ENCODE results near the gene WFDC6. TPM values are rescaled to one million over a fixed set of nuclear protein-coding genes. Genes with fewer than 3 reads are reported as not detected.

WFDC6 gene
- total RNA-seq, 6 experiments from 2014 or later, result not detected

GRCh38 chr20:45527294-45527693 is 12.0 kb downstream of the WFDC6 start:
- intact Hi-C loops (cut with DNase I), result no loop called here
- WGBS (ENCODE audit: insufficient coverage, low coverage, low lambda C conversion rate, missing lambda C conversion rate), result 59% methylated on average over 4 of the region's 4 CpGs
- ATAC-seq, result no peak
- TF ChIP-seq POLR2A (IDR thresholded peaks at IDR 0.05) (no peak), CTCF (IDR thresholded peaks at IDR 0.05) (no peak)
- no peaks in the 10 kb centered on the region for H3K9me3 ChIP-seq
- H3K4me3 ChIP-seq, result no peak overlapping the region
- DNase-seq, result no peak
- no peaks in the 10 kb centered on the region for H3K4me1 ChIP-seq
- H3K36me3 ChIP-seq, result no peaks in the 10 kb centered on the region
- H3K27me3 ChIP-seq, result no peaks in the 10 kb centered on the region
- no peak overlapping the region for H3K27ac ChIP-seq

- DNase-seq (no peak), ATAC-seq (no peak)
- TF ChIP-seq CTCF (IDR thresholded peaks at IDR 0.05), result no peak
- TF ChIP-seq POLR2A (IDR thresholded peaks at IDR 0.05), result no peak
- no peaks in the 10 kb centered on the region for H3K9me3 ChIP-seq
- intact Hi-C loops (cut with DNase I), result no loop called here
- no peaks in the 10 kb centered on the region for H3K27me3 ChIP-seq
- no peak overlapping the region for H3K27ac ChIP-seq
- H3K36me3 ChIP-seq, result no peaks in the 10 kb centered on the region
- H3K4me1 ChIP-seq, result no peaks in the 10 kb centered on the region
- 38% methylated on average over 1 of the region's 1 CpG for WGBS (ENCODE audit: insufficient coverage, low coverage, low lambda C conversion rate, missing lambda C conversion rate)
- no peak overlapping the region for H3K4me3 ChIP-seq
Measured at GRCh38 chr20:45523821-45524220, 15.5 kb downstream of the WFDC6 start.

GRCh38 chr20:45518282-45518681 is 21.0 kb downstream of the WFDC6 start:
- TF ChIP-seq POLR2A (IDR thresholded peaks at IDR 0.05), result no peak
- TF ChIP-seq CTCF (IDR thresholded peaks at IDR 0.05), result no peak
- intact Hi-C loops (cut with DNase I), result no loop called here
- WGBS (ENCODE audit: insufficient coverage, low coverage, low lambda C conversion rate, missing lambda C conversion rate), result 35% methylated on average over 2 of the region's 2 CpGs
- Histone ChIP-seq H3K4me3 (no peak overlapping the region), H3K36me3 (no peaks in the 10 kb centered on the region), H3K27me3 (no peaks in the 10 kb centered on the region), H3K9me3 (no peaks in the 10 kb centered on the region), H3K4me1 (no peaks in the 10 kb centered on the region), H3K27ac (no peak overlapping the region)
- DNase-seq, result no peak
- ATAC-seq, result no peak

- no peak for ATAC-seq
- Histone ChIP-seq H3K27ac (no peak within 1 kb of the TSS), H3K9me3 (no peaks in the 10 kb centered on the region), H3K4me3 (no peak within 1 kb of the TSS), H3K4me1 (no peaks in the 10 kb centered on the region), H3K27me3 (no peaks in the 10 kb centered on the region), H3K36me3 (no peaks in the 10 kb centered on the region)
- intact Hi-C loops (cut with DNase I), result no loop called here
- peak in 1 of 3 donors; percentile 52 for DNase-seq
- no peak for TF ChIP-seq CTCF (IDR thresholded peaks at IDR 0.05)
- TF ChIP-seq POLR2A (IDR thresholded peaks at IDR 0.05), result no peak
- 35% methylated on average over 5 of the region's 5 CpGs for WGBS (ENCODE audit: insufficient coverage, low coverage, low lambda C conversion rate, missing lambda C conversion rate)
Measured at GRCh38 chr20:45515147-45515913, 24.0 kb downstream of the WFDC6 start, which contains the start of gene SPINT3. Gene SPINT3, minus strand, starts transcription at chr20:45515622. Its CDS starts 14 bp downstream, at chr20:45515608.

Measured in right lobe of liver (tissue), 6 donors.